ENCODE measurements around the gene MED15.
"Not testable (repeated sequence)": the region's sequence is repeated elsewhere in the genome, so short reads cannot be mapped to it uniquely, and the experiment has no call there.

The MED15 gene

DNA sequence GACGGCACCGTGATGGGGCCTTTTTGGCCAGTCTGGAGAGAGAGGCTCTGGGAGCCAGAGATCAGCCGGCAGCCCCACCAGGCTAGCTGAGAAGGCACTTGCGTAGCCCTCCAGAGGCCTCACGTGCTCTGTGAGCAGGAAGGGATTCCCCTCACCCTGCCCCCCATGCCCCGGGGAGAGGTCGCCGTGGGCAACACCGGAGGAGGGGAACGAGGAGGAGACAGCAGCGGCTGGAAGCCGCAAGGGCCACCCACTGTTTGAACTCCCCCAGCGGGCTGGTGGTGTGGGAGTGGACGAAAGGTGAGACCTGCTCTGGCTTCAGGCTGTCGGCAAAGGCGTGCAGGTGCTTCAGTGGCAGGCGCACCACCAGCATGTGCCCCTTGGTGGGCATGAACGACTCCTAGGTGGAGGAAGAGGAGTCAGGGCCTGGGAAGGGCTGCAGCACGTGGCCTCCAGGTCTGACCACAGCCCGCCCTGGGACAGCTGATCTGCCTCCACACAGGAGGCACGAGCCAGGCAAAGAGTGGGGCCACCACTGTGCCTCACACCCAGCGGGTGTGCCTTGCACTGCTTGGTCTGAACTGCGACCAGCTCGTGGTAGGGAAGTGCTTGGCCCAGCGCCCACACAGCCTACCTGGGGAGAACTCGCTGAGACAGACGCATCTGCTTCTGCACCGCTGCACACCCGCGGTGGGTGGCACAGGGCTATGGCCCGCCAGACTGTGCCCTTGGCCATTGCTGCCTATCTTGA is 99.9 kb downstream of the MED15 start:
- DNase-seq = no peak

DNA sequence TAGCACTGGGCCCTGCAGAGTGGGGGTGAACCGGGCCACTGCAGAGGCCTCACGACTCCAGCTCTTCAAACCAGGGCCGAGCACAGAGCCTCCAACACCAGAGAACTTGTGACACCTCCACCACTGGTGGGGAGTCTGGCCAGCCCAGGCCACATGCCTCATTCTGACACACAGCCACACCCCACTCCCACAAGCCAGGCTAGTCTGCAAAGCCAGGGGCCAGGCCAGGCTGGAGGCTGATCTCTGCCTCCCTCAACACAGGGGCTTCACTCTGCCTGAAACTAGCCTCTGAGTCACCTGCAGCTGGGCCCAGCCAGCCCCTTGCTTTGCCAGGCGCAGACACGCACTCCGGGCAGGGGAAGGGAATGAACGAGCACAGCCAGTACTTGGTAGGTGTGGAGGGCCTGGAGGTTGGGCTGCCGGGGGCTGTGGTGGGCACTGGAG is 102.9 kb downstream of the MED15 start:
- DNase-seq = no peak

DNA sequence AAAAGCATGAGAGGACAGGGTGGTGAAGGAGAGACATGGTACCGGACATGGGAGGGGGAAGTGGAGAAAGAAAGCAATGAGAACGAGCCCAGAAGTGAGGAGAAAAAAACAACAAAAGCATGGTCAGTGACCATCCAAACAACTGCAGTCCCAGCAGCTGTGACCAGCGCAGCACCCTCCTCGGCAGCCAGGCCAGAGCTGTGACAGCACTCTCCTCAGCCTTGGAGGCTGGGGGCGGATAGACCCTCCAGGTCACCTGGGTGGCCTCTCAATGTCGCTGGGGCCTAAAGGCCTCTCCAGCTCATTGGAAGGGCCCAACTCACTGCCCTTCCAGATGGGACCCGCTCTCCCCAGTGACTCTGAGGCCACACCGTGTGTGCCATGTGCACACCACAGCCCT is 103.3 kb downstream of the MED15 start:
- no peak for DNase-seq

- DNase-seq = no peak
Observed at GRCh38 chr22:20611418-20611817, 104.0 kb downstream of the MED15 start.

- DNase-seq = no peak
Observed at GRCh38 chr22:20613301-20613700, 105.9 kb downstream of the MED15 start.

GRCh38 chr22:20615021-20615420 is 107.6 kb downstream of the MED15 start:
- DNase-seq = no peak

- no peak for DNase-seq
Observed at GRCh38 chr22:20615533-20616450, 108.4 kb downstream of the MED15 start.

- DNase-seq = no peak
Observed at GRCh38 chr22:20616451-20617043, 109.1 kb downstream of the MED15 start.

- DNase-seq = no peak
Observed at GRCh38 chr22:20618488-20618887, 111.1 kb downstream of the MED15 start.

- no peak for DNase-seq
Observed at GRCh38 chr22:20619045-20619892, 111.9 kb downstream of the MED15 start.

DNA sequence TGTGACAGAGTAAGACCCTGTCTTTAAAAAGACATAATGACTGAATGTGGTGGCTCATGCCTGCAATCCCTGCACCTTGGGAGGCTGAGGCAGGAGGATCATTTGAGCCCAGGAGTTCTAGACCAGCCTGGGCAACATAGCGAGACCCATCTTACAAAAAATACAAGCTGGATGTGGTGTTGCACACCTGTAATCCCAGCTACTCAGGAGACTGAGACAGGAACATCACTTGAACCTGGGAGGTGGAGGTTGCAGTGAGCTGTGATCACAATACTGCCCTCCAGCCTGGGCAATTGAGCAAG is 112.4 kb downstream of the MED15 start:
- not testable (repeated sequence) for DNase-seq

DNA sequence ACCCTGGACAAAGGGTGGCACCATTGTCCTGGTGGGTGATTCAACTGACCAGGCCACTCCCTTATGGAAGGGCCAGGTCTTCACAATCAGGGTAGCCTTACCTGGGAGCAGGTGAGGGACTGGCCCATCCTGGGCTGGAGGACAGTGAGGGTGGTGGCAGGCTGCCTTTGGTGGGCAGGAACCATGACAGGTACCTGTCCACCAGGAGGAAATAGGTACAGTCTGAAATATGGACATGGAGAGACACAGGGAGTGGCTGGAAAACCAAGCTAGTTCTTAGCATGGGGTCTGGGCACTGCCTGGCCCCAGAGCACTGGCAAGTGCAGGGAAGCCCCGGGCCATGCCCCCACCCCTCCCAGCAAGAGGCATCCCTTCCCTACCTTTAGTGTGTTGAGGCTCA is 113.8 kb downstream of the MED15 start:
- no peak for DNase-seq

DNA sequence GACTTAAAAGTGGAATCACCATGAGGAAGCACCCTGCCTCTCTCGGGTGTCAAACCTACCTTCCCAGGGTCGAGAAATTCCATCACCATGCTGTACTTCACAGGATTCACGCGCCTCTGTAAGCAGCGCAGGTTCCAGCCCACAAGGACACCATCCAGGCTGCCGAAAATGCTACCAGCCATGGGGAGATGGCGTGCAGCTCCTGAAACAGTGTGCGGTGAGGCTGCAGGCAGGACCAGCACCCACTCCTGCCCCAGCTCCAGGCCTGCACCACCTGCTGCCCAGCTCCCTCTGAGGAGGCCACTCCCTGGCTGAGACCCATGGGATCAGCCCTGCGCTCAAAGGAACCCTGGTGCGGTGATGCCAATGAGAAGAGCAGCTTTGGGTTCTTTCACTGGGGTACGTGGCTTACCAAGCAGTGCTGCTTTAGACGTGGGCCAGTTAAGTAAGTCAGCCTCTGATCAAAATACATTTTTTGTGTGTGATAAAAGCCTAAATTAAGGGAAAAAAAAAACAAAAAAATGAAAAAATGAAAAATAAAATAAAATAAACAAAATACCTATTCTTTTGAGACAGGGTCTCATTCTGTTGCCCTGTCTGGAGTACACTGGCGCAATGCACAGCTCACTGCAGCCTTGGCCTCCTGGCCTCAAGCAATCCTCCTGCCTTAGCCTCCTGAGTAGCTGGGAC is 115.4 kb downstream of the MED15 start:
- no peak for DNase-seq

GRCh38 chr22:20624161-20624616 is 116.8 kb downstream of the MED15 start:
- DNase-seq = no peak

- no peak for DNase-seq
Observed at GRCh38 chr22:20625270-20625669, 117.9 kb downstream of the MED15 start.

GRCh38 chr22:20626811-20627210 is 119.4 kb downstream of the MED15 start:
- DNase-seq = no peak

GRCh38 chr22:20627432-20627831 is 120.0 kb downstream of the MED15 start:
- no peak for DNase-seq

DNA sequence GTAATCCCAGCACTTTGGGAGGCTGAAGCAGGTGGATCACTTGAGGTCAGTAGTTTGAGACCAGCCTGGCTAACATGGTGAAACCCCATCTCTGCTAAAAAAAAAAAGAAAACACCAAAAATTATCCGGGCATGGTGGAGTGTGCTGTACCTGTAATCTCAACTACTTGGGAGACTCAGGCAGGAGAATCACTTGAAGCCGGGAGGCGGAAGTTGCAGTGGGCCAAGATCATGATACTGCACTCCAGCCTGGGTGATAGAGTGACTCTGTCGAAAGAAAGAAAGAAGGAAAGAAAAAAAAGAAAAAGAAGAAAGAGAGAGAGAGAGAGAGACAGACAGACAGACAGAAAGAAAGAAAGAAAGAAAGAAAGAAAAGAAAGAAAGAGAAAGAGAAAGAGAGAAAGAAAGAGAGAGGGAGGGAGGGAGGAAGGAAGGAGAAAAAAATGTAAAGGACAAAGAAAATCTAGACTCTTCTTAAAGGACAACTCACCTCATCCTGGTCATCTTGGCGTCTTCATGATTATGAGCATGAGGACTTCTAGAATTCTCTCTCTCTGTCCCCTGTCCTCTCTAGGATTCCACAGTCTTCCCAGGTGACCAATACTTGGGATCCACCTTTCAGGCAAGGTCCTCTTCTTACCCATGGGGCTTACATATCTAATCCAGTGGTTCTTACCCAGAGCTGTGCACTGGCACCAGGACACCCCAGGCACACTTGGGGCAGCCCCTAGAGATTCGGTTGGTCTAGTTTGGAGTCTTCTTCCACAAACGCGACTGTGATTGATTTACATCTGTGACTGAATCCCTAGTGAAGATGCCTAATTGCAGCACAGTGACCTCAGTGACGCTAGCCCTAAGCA is 120.9 kb downstream of the MED15 start:
- DNase-seq = no peak

GRCh38 chr22:20629401-20629800 is 122.0 kb downstream of the MED15 start:
- DNase-seq = no peak

DNA sequence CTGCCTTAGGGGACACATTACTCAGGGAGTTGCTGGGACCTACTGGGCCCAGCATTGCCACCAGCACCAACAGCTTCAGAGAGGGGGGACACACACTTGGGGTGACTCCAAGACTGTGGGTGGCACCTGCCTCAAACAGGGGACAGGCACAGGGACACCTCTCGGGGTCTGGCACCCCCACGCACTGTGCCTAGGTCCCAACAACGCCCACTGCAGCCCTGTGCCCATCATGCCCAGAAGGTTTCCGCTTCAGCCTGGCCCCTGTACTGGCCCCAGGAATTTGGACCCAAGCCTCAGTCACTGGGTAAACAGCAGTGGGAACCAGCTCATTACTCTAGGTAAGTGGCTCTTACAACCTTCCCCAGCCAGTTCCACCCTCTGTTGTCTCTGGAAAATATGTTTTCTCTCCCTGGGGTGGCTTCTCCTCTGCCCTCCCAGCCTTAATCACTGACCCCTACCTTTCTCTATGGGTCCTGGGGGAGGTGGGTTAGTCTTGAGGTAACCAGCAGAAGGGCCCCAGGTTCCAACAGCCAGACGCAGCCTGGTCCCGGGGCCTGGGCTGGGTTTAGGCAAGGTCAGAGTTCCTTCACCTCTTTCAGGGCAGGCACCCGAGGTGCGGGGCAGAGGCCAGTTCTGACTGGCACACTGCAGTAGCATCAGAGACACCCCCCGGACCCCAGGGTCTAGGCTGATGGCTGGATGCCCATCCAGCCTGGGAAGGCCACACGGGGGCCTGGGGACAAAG is 123.6 kb downstream of the MED15 start:
- DNase-seq = no peak
